HepG2 (cell line): ENCODE data around the gene KLRF2.

Source experiments
- BCL6 ChIP-seq: IDR thresholded peaks from 2 replicates; pipeline ENCODE4 v1.6.1; 2016; ENCODE audit warnings: missing genetic modification reagents, missing compliant biosample characterization
- CEBPG ChIP-seq: IDR thresholded peaks from 2 replicates; pipeline ENCODE4 v1.6.1; 2016
- MTA3 ChIP-seq: sonication (generic); formaldehyde crosslinking; IDR thresholded peaks from 2 replicates; pipeline ENCODE4 v1.4.0; 2020; ENCODE audit warnings: missing genetic modification reagents
- MTF2 ChIP-seq: sonication (generic); formaldehyde crosslinking; IDR thresholded peaks from 2 replicates; pipeline ENCODE4 v1.5.0; 2020; ENCODE audit warnings: missing genetic modification reagents, borderline replicate concordance
- SRF ChIP-seq: IDR thresholded peaks from 2 replicates; pipeline ENCODE4 v1.6.1; 2011; ENCODE audit warnings: mild to moderate bottlenecking, low read depth, low read length, moderate library complexity
- SUZ12 ChIP-seq: fragments of 150-350 bp; IDR thresholded peaks from 2 replicates; pipeline ENCODE4 v1.6.1; 2014; ENCODE audit warnings: low read depth, low read length
- TEAD2 ChIP-seq: sonication (generic); formaldehyde crosslinking; IDR thresholded peaks from 2 replicates; pipeline ENCODE4 v1.9.0; 2021; ENCODE audit warnings: missing genetic modification reagents
- ZFP41 ChIP-seq: sonication (generic); formaldehyde crosslinking; IDR thresholded peaks from 2 replicates; pipeline ENCODE4 v1.4.0; 2020; ENCODE audit warnings: mild to moderate bottlenecking, missing genetic modification reagents, borderline replicate concordance
- ZNF343 ChIP-seq: sonication (generic); formaldehyde crosslinking; IDR thresholded peaks from 2 replicates; pipeline ENCODE4 v1.4.0; 2020; ENCODE audit warnings: mild to moderate bottlenecking, missing genetic modification reagents
- TF ChIP-seq, protein P1 (sequence below): sonication (generic); formaldehyde crosslinking; IDR thresholded peaks from 2 replicates; pipeline ENCODE4 v1.5.0; 2020; ENCODE audit warnings: mild to moderate bottlenecking, missing genetic modification reagents
- TF ChIP-seq, protein P2 (sequence below): fragments of 450-650 bp; IDR thresholded peaks from 2 replicates; pipeline ENCODE4 v1.6.1; 2016
- TF ChIP-seq, protein P3 (sequence below): sonication (generic); formaldehyde crosslinking; IDR thresholded peaks from 2 replicates; pipeline ENCODE4 v1.4.0; 2020; ENCODE audit warnings: missing genetic modification reagents
- TF ChIP-seq, protein P4 (sequence below): sonication (generic); formaldehyde crosslinking; IDR thresholded peaks from 2 replicates; pipeline ENCODE4 v1.5.1; 2020; ENCODE audit warnings: mild to moderate bottlenecking, missing genetic modification reagents, borderline replicate concordance
- TF ChIP-seq, protein P5 (sequence below): sonication (generic); formaldehyde crosslinking; conservative IDR thresholded peaks from 2 replicates; pipeline ENCODE4 v1.4.0; 2020; ENCODE audit warnings: missing genetic modification reagents

DNA sequence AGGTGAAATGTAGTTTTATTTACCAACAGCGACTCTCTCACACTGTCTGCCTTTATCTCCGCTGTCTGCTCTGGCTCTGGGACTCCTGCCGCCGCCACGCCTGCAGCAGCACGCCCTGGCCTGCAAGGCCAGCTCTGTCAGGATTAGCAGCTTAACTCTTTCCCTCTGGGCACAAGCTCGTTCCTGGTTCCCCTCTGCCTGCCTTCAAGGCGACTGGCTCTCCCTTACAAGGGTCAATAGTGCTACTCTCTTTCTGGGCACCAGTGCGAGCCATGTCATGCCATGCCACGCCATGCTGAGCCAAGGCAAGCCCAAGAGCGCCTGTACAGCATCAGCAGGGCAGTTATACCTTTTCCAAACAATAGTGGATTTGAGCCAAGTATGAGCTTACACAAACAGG is 8.5 kb upstream of the KLRF2 start:
- no peak for TF ChIP-seq SRF
- TF ChIP-seq ZFP41 (CRISPR knock-in tag) = no peak
- TF ChIP-seq, protein P1, sequence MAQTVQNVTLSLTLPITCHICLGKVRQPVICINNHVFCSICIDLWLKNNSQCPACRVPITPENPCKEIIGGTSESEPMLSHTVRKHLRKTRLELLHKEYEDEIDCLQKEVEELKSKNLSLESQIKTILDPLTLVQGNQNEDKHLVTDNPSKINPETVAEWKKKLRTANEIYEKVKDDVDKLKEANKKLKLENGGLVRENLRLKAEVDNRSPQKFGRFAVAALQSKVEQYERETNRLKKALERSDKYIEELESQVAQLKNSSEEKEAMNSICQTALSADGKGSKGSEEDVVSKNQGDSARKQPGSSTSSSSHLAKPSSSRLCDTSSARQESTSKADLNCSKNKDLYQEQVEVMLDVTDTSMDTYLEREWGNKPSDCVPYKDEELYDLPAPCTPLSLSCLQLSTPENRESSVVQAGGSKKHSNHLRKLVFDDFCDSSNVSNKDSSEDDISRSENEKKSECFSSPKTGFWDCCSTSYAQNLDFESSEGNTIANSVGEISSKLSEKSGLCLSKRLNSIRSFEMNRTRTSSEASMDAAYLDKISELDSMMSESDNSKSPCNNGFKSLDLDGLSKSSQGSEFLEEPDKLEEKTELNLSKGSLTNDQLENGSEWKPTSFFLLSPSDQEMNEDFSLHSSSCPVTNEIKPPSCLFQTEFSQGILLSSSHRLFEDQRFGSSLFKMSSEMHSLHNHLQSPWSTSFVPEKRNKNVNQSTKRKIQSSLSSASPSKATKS = no peak
- TF ChIP-seq, protein P2, sequence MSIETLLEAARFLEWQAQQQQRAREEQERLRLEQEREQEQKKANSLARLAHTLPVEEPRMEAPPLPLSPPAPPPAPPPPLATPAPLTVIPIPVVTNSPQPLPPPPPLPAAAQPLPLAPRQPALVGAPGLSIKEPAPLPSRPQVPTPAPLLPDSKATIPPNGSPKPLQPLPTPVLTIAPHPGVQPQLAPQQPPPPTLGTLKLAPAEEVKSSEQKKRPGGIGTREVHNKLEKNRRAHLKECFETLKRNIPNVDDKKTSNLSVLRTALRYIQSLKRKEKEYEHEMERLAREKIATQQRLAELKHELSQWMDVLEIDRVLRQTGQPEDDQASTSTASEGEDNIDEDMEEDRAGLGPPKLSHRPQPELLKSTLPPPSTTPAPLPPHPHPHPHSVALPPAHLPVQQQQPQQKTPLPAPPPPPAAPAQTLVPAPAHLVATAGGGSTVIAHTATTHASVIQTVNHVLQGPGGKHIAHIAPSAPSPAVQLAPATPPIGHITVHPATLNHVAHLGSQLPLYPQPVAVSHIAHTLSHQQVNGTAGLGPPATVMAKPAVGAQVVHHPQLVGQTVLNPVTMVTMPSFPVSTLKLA = no peak
- TF ChIP-seq, protein P3, sequence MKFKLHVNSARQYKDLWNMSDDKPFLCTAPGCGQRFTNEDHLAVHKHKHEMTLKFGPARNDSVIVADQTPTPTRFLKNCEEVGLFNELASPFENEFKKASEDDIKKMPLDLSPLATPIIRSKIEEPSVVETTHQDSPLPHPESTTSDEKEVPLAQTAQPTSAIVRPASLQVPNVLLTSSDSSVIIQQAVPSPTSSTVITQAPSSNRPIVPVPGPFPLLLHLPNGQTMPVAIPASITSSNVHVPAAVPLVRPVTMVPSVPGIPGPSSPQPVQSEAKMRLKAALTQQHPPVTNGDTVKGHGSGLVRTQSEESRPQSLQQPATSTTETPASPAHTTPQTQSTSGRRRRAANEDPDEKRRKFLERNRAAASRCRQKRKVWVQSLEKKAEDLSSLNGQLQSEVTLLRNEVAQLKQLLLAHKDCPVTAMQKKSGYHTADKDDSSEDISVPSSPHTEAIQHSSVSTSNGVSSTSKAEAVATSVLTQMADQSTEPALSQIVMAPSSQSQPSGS (CRISPR knock-in tag) = no peak
- TF ChIP-seq MTA3 (CRISPR knock-in tag) = no peak
- TF ChIP-seq BCL6 = no peak
- no peak for TF ChIP-seq ZNF343 (CRISPR knock-in tag)
- TF ChIP-seq MTF2 (CRISPR knock-in tag) = no peak
- TF ChIP-seq, protein P4, sequence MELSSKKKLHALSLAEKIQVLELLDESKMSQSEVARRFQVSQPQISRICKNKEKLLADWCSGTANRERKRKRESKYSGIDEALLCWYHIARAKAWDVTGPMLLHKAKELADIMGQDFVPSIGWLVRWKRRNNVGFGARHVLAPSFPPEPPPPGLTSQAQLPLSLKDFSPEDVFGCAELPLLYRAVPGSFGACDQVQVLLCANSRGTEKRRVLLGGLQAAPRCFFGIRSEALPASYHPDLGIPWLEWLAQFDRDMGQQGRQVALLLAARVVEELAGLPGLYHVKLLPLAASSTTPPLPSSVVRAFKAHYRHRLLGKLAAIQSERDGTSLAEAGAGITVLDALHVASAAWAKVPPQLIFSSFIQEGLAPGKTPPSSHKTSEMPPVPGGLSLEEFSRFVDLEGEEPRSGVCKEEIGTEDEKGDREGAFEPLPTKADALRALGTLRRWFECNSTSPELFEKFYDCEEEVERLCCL (CRISPR knock-in tag) = no peak
- no peak for TF ChIP-seq TEAD2 (CRISPR knock-in tag)
- no peak for TF ChIP-seq CEBPG
- TF ChIP-seq SUZ12 = no peak
- TF ChIP-seq, protein P5, sequence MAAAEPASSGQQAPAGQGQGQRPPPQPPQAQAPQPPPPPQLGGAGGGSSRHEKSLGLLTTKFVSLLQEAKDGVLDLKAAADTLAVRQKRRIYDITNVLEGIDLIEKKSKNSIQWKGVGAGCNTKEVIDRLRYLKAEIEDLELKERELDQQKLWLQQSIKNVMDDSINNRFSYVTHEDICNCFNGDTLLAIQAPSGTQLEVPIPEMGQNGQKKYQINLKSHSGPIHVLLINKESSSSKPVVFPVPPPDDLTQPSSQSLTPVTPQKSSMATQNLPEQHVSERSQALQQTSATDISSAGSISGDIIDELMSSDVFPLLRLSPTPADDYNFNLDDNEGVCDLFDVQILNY (CRISPR knock-in tag) = no peak
